ENCODE results near the gene AFAP1.

AFAP1 gene

GRCh38 chr4:7747566-7747965, 192.1 kb downstream of the AFAP1 start:
- no peak for DNase-seq

- no peak for DNase-seq
These were observed 192.6 kb downstream of the AFAP1 start for GRCh38 chr4:7747062-7747385.

GRCh38 chr4:7746351-7747061, 193.2 kb downstream of the AFAP1 start:
- no peak for DNase-seq

- no peak for DNase-seq
These were observed 194.3 kb downstream of the AFAP1 start for GRCh38 chr4:7745301-7745885.

- DNase-seq, result no peak
These were observed 195.4 kb downstream of the AFAP1 start for GRCh38 chr4:7744142-7744804.

- no peak for DNase-seq
These were observed 196.8 kb downstream of the AFAP1 start for GRCh38 chr4:7742807-7743280.

GRCh38 chr4:7741946-7742806, 197.5 kb downstream of the AFAP1 start:
- no peak for DNase-seq

- no peak for DNase-seq
These were observed 198.7 kb downstream of the AFAP1 start for GRCh38 chr4:7740866-7741525.

- DNase-seq, result no peak
These were observed 199.5 kb downstream of the AFAP1 start for GRCh38 chr4:7739918-7740865.

- DNase-seq, result no peak
These were observed 200.4 kb downstream of the AFAP1 start for GRCh38 chr4:7739077-7739917.

- DNase-seq, result no peak
These were observed 201.1 kb downstream of the AFAP1 start for GRCh38 chr4:7738458-7739076.

GRCh38 chr4:7737752-7738457, 201.8 kb downstream of the AFAP1 start:
- DNase-seq, result no peak

- no peak for DNase-seq
These were observed 202.4 kb downstream of the AFAP1 start for GRCh38 chr4:7737268-7737645.

GRCh38 chr4:7736436-7737267, 203.0 kb downstream of the AFAP1 start:
- no peak for DNase-seq

- DNase-seq, result no peak
These were observed 203.7 kb downstream of the AFAP1 start for GRCh38 chr4:7735961-7736360.

GRCh38 chr4:7735395-7735794, 204.3 kb downstream of the AFAP1 start:
- no peak for DNase-seq

- DNase-seq, result no peak
These were observed 204.9 kb downstream of the AFAP1 start for GRCh38 chr4:7734651-7735260.

Measured in activated CD4-positive, alpha-beta T cell treated with anti-CD3 and anti-CD28 coated beads, Interleukin-2, amount 50 U/mL, for 48 hours (primary cell).